ENCODE data around the gene HMGCL. TPM values are rescaled to one million over a fixed set of nuclear protein-coding genes. Genes with fewer than 3 reads are reported as not detected.
A peak's percentile ranks its signal among the peaks of the same experiment; 100 is the strongest.

The HMGCL gene
- total RNA-seq, 1 donor from 2014 or later = 25.3 TPM

- Histone ChIP-seq H3K27me3 (no peaks in the 10 kb centered on the region), H3K27ac (no peak overlapping the region), H3K4me3 (no peak overlapping the region), H3K9me3 (no peaks in the 10 kb centered on the region), H3K4me1 (peaks cover 2% of the 10 kb centered on the region), H3K36me3 (no peaks in the 10 kb centered on the region)
- DNase-seq (ENCODE audit: extremely low spot score in 2 of 2) = no peak
- peak; percentile 74 to 88 (median 84) for TF ChIP-seq CTCF (IDR thresholded peaks at IDR 0.05)
- no peak for TF ChIP-seq POLR2AphosphoS5 (IDR thresholded peaks at IDR 0.05; ENCODE audit: insufficient read depth in 1 of 2, low read depth in 1 of 2)
- intact Hi-C loops (cut with DNase I) = no loop called here
Measured at GRCh38 chr1:23772049-23772853, 53.0 kb downstream of the HMGCL start.

GRCh38 chr1:23768733-23769132 lies 56.5 kb downstream of the HMGCL start:
- DNase-seq (ENCODE audit: extremely low spot score in 2 of 2) = no peak
- TF ChIP-seq CTCF (IDR thresholded peaks at IDR 0.05) (no peak), POLR2AphosphoS5 (IDR thresholded peaks at IDR 0.05; ENCODE audit: insufficient read depth in 1 of 2, low read depth in 1 of 2) (no peak), POLR2A (IDR thresholded peaks at IDR 0.05) (no peak)
- no peaks in the 10 kb centered on the region for H3K4me1 ChIP-seq
- intact Hi-C loops (cut with DNase I) = no loop called here
- H3K9me3 ChIP-seq = no peaks in the 10 kb centered on the region
- no peak overlapping the region for H3K27ac ChIP-seq
- no peak overlapping the region for H3K4me3 ChIP-seq
- H3K27me3 ChIP-seq = no peaks in the 10 kb centered on the region
- no peaks in the 10 kb centered on the region for H3K36me3 ChIP-seq

GRCh38 chr1:23763041-23763577 lies 62.1 kb downstream of the HMGCL start:
- Histone ChIP-seq H3K9me3 (no peaks in the 10 kb centered on the region), H3K27ac (no peak overlapping the region), H3K4me3 (no peak overlapping the region), H3K4me1 (peaks cover 5% of the 10 kb centered on the region), H3K36me3 (peaks cover 0 to 40% of the 10 kb centered on the region in 2 donors), H3K27me3 (no peaks in the 10 kb centered on the region)
- intact Hi-C loops (cut with DNase I) = no loop called here
- no peak for DNase-seq (ENCODE audit: extremely low spot score in 2 of 2)
- TF ChIP-seq CTCF (IDR thresholded peaks at IDR 0.05) (no peak), POLR2AphosphoS5 (IDR thresholded peaks at IDR 0.05; ENCODE audit: insufficient read depth in 1 of 2, low read depth in 1 of 2) (no peak), POLR2A (IDR thresholded peaks at IDR 0.05) (no peak)

- H3K9me3 ChIP-seq = no peaks in the 10 kb centered on the region
Measured at GRCh38 chr1:23759277-23759676, 66.0 kb downstream of the HMGCL start.

More at GRCh38 chr1:23759277-23759676, 66.0 kb downstream of the HMGCL start:
- peaks cover 14 to 77% of the 10 kb centered on the region in 2 donors for H3K36me3 ChIP-seq
- H3K4me1 ChIP-seq = peaks cover 5% of the 10 kb centered on the region
- no peak for TF ChIP-seq POLR2AphosphoS5 (IDR thresholded peaks at IDR 0.05; ENCODE audit: insufficient read depth in 1 of 2, low read depth in 1 of 2)
- TF ChIP-seq POLR2A (IDR thresholded peaks at IDR 0.05) = no peak
- TF ChIP-seq CTCF (IDR thresholded peaks at IDR 0.05) = no peak
- DNase-seq (ENCODE audit: extremely low spot score in 2 of 2) = no peak
- H3K27ac ChIP-seq = no peak overlapping the region
- no peaks in the 10 kb centered on the region for H3K27me3 ChIP-seq
- H3K4me3 ChIP-seq = no peak overlapping the region
- intact Hi-C loops (cut with DNase I) = no loop called here
